NCI-H1092 (cell line): ENCODE measurements around the gene PODNL1.

Experiments used
- DNase-seq: peaks from one replicate; lab custom pipeline; 2025; lab: John Stamatoyannopoulos, UW

PODNL1 gene

DNA sequence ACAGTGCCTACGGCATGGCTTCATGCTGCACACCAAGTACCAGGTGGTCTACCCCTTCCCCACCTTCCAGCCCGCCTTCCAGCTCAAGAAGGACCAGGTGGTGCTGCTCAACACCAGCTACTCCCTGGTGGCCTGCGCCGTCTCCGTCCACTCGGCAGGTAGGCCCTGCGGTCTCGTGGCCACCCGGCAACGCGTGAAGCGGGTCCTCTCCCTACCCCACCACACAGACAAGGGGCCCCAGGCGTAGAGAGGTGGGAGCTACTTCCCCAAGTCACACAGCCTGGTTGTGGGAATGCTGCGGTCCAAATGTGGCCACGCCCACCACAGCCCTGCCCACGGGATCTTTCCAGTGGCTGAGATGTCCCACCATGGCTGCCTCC is 18.1 kb upstream of the PODNL1 start:
- no peak for DNase-seq

DNA sequence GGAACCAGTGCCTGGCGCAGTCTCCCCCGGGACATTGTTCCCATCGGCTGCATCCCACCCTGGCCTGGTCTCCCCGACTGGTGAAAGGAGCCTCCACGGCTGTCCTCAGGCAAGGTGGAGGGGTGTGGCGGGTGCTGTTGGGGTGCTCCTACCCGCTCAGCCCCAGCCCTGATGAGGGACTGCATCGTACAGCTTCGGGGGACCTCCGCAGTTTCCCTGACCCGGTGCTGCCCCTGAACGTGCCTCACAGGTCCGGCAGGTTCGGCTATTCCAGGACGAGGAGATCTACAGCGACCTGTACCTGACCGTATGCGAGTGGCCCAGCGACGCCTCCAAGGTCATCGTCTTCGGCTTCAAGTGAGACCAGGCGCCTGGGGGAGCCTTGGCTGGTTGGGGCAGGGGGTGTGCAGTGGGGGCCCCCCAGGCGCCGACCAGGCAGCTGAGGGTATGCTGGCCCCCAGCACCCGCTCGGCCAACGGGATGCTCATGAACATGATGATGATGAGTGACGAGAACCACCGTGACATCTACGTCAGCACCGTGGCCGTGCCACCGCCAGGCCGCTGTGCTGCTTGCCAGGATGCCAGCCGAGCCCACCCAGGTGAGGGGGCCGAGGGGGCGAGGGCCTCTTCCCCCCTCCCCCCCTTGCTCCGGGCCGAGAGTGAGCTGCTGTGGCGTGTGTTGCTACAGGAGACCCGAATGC is 17.6 kb upstream of the PODNL1 start:
- DNase-seq: no peak

DNA sequence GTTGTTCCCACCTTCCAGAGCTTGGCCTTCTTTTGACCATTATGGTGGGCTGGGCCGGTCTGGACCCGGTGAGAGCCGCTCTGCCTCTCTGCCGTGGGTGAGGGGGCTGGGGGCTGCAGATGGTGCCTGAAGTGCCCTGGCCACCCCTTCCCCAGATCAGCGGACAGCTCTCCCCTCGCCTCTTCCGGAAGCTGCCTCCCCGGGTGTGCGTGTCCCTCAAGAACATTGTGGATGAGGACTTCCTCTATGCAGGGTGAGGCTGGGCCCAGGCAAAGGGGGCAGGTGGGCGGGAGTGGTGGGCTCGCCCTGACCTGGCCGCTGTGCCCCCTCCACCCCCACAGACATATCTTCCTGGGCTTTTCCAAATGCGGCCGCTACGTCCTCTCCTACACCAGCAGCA is 16.0 kb upstream of the PODNL1 start:
- no peak for DNase-seq

GRCh38 chr19:13952931-13953531 is 14.8 kb upstream of the PODNL1 start:
- DNase-seq: no peak

- peak; percentile 99 for DNase-seq
These were observed 14.1 kb upstream of the PODNL1 start, which contains the start of gene DCAF15 for GRCh38 chr19:13952154-13952930. DCAF15 (plus strand) TSS chr19:13952509; CDS start chr19:13952513, 4 bp downstream.

GRCh38 chr19:13951799-13952153 is 13.6 kb upstream of the PODNL1 start:
- no peak for DNase-seq

GRCh38 chr19:13951043-13951442 is 12.8 kb upstream of the PODNL1 start:
- no peak for DNase-seq

GRCh38 chr19:13946414-13946813 is 8.2 kb upstream of the PODNL1 start:
- DNase-seq: no peak

DNA sequence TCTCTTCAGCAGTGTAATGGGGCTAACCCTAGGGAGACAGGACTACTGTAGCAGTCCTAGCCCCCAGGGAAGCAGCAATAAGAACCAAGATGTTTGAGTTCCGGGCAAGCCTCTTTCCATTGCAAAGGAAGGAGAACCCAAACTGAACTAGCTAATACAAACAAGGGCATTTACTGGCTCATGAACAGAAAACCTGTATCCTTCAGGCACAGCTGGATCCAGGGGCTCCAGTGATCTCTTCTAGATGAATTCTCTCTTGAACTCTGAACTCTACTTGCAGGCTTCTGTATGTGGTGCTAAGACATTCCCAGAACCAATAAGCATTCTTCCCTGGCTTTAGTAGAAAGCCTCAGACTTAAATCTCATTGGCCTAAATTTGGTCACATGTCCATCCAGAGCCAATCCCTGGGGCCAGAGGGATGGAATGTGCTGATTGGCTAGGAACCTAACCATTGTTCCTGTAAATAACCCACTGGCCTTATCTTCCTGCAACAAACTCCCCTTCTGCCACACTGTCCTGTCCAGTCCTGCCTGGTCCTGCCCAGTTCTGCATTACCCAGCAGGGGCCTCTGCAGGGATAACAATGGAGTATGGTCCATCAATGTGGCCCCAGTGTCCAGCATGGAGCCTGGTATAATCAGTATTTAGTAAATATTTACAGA is 3.9 kb upstream of the PODNL1 start:
- no peak for DNase-seq

- DNase-seq: no peak
These were observed 527 bp downstream of the PODNL1 start for GRCh38 chr19:13937479-13938300.

GRCh38 chr19:13935765-13936510 is 2.3 kb downstream of the PODNL1 start:
- DNase-seq: no peak

GRCh38 chr19:13934785-13935109 is 3.5 kb downstream of the PODNL1 start:
- DNase-seq: no peak

DNA sequence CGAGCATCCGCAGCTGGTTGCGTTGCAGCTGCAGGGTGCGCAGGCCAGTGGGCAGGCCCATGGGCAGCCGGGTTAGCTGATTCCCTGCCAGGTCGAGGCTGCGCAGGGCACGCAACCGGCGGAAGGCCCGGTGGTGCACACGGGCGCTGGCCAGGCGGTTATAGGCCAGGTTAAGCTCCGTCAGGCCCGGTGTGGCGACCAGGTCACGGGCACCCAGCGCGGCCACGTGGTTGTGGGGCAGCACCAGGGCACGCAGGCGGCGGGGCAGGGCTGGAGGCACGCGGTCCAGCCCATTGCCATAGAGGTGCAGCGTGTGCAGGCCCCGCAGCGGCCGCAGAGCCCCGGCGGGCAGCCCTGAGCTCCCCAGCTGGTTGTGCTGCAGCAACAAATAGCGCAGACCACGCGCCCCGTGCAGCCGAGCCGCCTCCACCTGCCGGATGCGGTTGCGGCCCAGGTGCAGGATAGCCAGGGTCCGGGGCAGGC is 5.3 kb downstream of the PODNL1 start:
- DNase-seq: no peak

DNA sequence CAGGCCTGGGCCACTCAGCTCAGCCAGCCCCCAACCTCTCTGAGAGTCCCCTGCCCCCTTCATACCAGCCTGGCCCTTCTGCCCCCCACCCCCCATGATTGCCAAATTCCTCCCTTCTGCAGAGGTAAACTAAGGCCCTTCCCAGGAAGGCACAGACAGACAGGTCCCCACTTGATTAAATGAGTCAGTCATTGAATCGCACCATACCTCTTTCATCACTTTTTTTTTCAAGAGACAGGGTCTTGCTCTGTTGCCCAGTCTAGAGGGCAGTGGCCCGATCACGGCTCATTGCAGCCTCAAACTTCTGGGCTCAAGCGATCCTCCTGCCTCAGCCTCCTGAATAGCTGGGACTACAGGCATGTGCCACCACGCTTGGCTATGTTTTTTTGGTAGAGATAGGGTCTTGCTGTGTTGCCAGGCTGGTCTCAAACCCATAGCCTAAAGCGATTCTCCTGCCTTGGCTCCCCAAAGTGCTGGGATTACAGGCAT is 6.0 kb downstream of the PODNL1 start:
- DNase-seq: no peak

DNA sequence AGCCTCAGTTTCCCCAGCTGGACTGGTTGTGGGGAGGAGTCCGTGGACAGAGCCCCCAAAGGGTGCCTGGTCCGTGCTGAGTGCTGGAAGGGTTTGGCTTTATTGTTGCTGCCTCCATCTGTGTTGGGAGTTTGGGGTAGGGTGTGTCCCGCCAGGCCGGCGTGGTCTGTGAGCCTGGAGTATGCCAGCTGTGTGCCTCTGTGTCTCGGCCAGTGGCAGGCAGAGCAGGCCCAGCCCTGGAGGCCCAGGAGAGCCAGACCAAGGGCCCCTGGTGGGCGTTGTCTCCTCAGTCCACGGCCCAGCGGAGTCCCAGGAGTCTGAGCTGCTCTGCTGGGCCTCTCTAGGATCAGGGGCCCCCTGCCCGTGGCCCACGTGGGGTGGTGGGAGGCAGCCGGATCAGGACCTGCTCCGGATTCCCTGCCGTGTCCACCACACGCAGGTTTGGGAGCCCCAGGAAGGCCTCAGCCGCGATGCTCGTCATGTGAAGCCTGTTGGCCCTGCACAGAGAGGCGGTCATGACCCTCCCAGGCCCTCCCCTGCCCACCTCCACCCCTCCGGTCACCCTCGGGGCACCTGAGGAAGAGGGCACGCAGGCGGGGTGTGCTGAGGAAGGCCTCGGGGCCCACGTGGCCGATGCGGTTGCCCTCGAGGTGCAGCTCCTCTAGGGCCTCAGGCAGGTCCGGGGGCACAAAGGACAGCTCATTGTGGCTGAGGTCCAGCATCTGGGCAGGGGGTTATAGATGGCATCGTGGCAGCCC is 6.6 kb downstream of the PODNL1 start:
- DNase-seq: no peak

DNA sequence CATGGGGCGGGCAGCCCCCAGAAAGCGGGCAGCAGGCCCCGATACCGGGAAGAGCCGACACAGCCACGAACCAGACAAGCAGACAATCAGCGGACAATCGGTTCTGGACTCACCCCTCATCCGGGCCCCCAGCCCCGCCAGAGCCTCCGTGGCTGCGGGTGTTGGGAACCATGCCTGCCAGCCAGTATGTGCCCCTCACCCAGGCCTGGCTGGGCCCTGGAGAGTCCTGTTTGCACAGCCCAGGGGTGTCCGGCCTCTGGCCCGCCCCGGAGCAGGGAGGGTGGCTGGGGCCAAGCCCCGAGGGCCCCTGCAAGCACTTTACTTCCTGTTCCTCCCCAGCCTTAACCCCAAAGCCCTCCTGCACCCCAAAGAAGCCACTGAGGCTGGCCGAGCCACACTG is 7.8 kb downstream of the PODNL1 start:
- DNase-seq: no peak

DNA sequence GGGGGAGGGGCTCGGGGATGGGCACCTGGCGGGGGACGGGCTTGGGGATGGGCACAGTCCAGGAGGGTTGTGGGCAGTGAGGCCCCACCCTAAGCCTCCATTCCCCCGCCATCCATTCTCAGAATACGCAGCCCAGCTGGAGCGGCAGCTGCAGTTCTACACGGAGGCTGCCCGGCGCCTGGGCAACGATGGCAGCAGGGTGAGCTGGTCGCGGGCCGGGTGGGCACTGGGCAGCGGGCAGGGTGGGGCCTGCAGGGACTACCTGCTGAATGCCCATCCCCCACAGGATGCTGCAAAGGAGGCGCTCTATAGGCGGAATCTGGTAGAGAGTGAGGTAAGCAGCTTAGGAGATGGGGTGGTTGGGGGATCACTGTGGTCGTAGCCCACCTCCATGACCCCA is 8.3 kb downstream of the PODNL1 start:
- DNase-seq: no peak

DNA sequence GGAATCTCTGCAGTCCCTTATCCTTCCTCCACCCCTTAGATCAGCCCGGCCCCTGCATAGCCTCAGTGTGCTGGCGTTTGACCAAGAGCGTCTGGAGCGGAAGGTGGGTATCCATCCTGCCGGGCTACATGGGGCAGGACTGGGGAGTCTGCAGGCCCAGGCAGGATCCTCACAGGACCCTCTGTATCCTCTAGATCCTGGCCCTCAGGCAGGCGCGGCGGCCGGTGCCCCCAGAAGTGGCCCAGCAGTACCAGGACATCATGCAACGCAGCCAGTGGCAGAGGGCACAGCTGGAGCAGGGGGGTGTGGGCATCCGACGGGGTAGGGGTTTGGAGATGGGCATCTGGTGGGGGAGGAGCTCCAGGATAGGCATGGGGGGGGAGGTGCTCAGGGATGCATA is 8.9 kb downstream of the PODNL1 start:
- no peak for DNase-seq

DNA sequence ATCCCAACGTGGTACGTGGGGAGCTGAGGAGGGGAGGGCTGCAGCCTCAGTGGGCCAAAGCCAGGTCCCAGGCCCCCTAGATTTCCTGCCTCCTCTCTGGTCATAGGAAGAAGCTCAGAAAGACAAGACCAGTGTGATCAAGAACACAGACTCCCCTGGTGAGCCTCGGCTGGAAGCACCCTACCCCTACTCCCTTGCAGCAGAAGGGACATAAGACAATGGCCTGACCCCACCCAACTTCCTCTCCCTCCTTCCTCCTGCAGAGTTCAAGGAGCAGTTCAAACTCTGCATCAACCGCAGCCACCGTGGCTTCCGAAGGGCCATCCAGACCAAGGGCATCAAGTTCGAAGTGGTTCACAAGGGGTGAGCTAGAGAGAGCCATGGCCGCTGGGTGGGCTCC is 11.5 kb downstream of the PODNL1 start:
- DNase-seq: no peak

GRCh38 chr19:13926010-13926409 is 12.2 kb downstream of the PODNL1 start:
- no peak for DNase-seq
